ENCODE results near the gene WNT9B. TPM values are rescaled to one million over a fixed set of nuclear protein-coding genes. Genes with fewer than 3 reads are reported as not detected.

Gene WNT9B
- polyA plus RNA-seq, 1 donor from 2014 or later, result not detected

- no peak overlapping the region for H2AFZ ChIP-seq (ENCODE audit: low read depth, low read length)
- no peaks in the 10 kb centered on the region for H3K36me3 ChIP-seq (ENCODE audit: insufficient read depth, low read length)
- H3K27ac ChIP-seq (ENCODE audit: low read length), result no peak overlapping the region
- peaks cover 53% of the 10 kb centered on the region for H3K27me3 ChIP-seq (ENCODE audit: insufficient read depth, low read depth, low read length)
- H3K9me2 ChIP-seq (ENCODE audit: insufficient read depth, low read length), result no peaks in the 10 kb centered on the region
- H3K9ac ChIP-seq (ENCODE audit: low read length), result no peak overlapping the region
- H3K4me3 ChIP-seq (ENCODE audit: low read length), result no peak overlapping the region
- H4K20me1 ChIP-seq (ENCODE audit: insufficient read depth), result no peaks in the 10 kb centered on the region
- no peaks in the 10 kb centered on the region for H3K79me2 ChIP-seq (replicated peaks; ENCODE audit: insufficient read depth, low read length)
- H3K9me3 ChIP-seq (ENCODE audit: low read length), result no peaks in the 10 kb centered on the region
- H3F3A ChIP-seq (ENCODE audit: insufficient read depth, low read length, poor library complexity, severe bottlenecking), result no peaks in the 10 kb centered on the region
- H3K4me2 ChIP-seq (ENCODE audit: low read length), result no peak overlapping the region
- no peak for TF ChIP-seq CTCF (IDR thresholded peaks at IDR 0.05; ENCODE audit: poor library complexity, severe bottlenecking)
- no peak for TF ChIP-seq RAD21 (conservative IDR thresholded peaks at IDR 0.05)
- no peak for TF ChIP-seq MXI1 (conservative IDR thresholded peaks at IDR 0.05; ENCODE audit: poor library complexity, severe bottlenecking)
- TF ChIP-seq EP300 (conservative IDR thresholded peaks at IDR 0.05; ENCODE audit: poor library complexity, severe bottlenecking), result no peak
- no peak for TF ChIP-seq SMC3 (conservative IDR thresholded peaks at IDR 0.05; ENCODE audit: poor library complexity)
- TF ChIP-seq EZH2 (IDR thresholded peaks at IDR 0.05; ENCODE audit: borderline replicate concordance, insufficient read depth, low read length, poor library complexity, severe bottlenecking), result no peak
- TF ChIP-seq REST (IDR thresholded peaks at IDR 0.05; ENCODE audit: borderline replicate concordance), result no peak
- TF ChIP-seq TAF1 (IDR thresholded peaks at IDR 0.05; ENCODE audit: low read depth), result no peak
- TF ChIP-seq POLR2AphosphoS5 (IDR thresholded peaks at IDR 0.05), result no peak
Measured at GRCh38 chr17:46853896-46854444, 2.6 kb downstream of the WNT9B start.

GRCh38 chr17:46854515-46854914 lies 3.1 kb downstream of the WNT9B start:
- H4K20me1 ChIP-seq (ENCODE audit: insufficient read depth), result no peaks in the 10 kb centered on the region
- no peak for TF ChIP-seq EP300 (conservative IDR thresholded peaks at IDR 0.05; ENCODE audit: poor library complexity, severe bottlenecking)
- TF ChIP-seq EZH2 (IDR thresholded peaks at IDR 0.05; ENCODE audit: borderline replicate concordance, insufficient read depth, low read length, poor library complexity, severe bottlenecking), result no peak
- no peak for TF ChIP-seq POLR2AphosphoS5 (IDR thresholded peaks at IDR 0.05)
- TF ChIP-seq TAF1 (IDR thresholded peaks at IDR 0.05; ENCODE audit: low read depth), result no peak
- TF ChIP-seq RAD21 (conservative IDR thresholded peaks at IDR 0.05), result no peak
- no peak for TF ChIP-seq CTCF (IDR thresholded peaks at IDR 0.05; ENCODE audit: poor library complexity, severe bottlenecking)
- TF ChIP-seq MXI1 (conservative IDR thresholded peaks at IDR 0.05; ENCODE audit: poor library complexity, severe bottlenecking), result no peak
- H3F3A ChIP-seq (ENCODE audit: insufficient read depth, low read length, poor library complexity, severe bottlenecking), result no peaks in the 10 kb centered on the region
- no peak overlapping the region for H3K4me2 ChIP-seq (ENCODE audit: low read length)
- H3K9me3 ChIP-seq (ENCODE audit: low read length), result no peaks in the 10 kb centered on the region
- no peaks in the 10 kb centered on the region for H3K9me2 ChIP-seq (ENCODE audit: insufficient read depth, low read length)
- peaks cover 47% of the 10 kb centered on the region for H3K27me3 ChIP-seq (ENCODE audit: insufficient read depth, low read depth, low read length)
- no peak overlapping the region for H2AFZ ChIP-seq (ENCODE audit: low read depth, low read length)
- H3K36me3 ChIP-seq (ENCODE audit: insufficient read depth, low read length), result no peaks in the 10 kb centered on the region
- no peaks in the 10 kb centered on the region for H3K79me2 ChIP-seq (replicated peaks; ENCODE audit: insufficient read depth, low read length)
- H3K27ac ChIP-seq (ENCODE audit: low read length), result no peak overlapping the region
- H3K9ac ChIP-seq (ENCODE audit: low read length), result no peak overlapping the region
- H3K4me3 ChIP-seq (ENCODE audit: low read length), result no peak overlapping the region
